CD4-positive, alpha-beta T cell treated with Interleukin-1 beta for 1 hour (primary cell): ENCODE measurements around the gene VAMP2.

Experiments
- DNase-seq, 2 donors: peaks; one replicate each; pipeline ENCODE4 v3.0.0-alpha.2; 2020 to 2022

The VAMP2 gene

GRCh38 chr17:8162233-8162996 lies at the start of gene VAMP2:
TSS of gene VAMP2 (minus strand) at chr17:8162948. CDS start at chr17:8162879, 69 bp downstream.
- peak; percentile 86 for DNase-seq

GRCh38 chr17:8210761-8211458 lies 48.2 kb upstream of the VAMP2 start:
- DNase-seq: no peak

GRCh38 chr17:8209907-8210760 lies 47.4 kb upstream of the VAMP2 start, which contains the start of gene AURKB:
TSS of gene AURKB (minus strand) at chr17:8210575. CDS start at chr17:8210224, 351 bp downstream.
- DNase-seq: peak; percentile 95 to 96

- DNase-seq: no peak
These were observed 43.8 kb upstream of the VAMP2 start for GRCh38 chr17:8206536-8206935.

GRCh38 chr17:8204761-8205555 lies 42.2 kb upstream of the VAMP2 start:
- no peak for DNase-seq

GRCh38 chr17:8192070-8192815 lies 29.5 kb upstream of the VAMP2 start:
- DNase-seq: peak; percentile 77 to 81

GRCh38 chr17:8190506-8190905 lies 27.8 kb upstream of the VAMP2 start:
- DNase-seq: no peak

- DNase-seq: peak; percentile 97 to 98
These were observed 27.1 kb upstream of the VAMP2 start, which contains the start of gene BORCS6 for GRCh38 chr17:8189711-8190477. TSS of gene BORCS6 (minus strand) at chr17:8190180. CDS start at chr17:8190140, 40 bp downstream.

- DNase-seq: peak; percentile 26 to 30
These were observed 26.4 kb upstream of the VAMP2 start for GRCh38 chr17:8189041-8189710.

- DNase-seq: peak in 1 of 2 donors; percentile 9
These were observed 25.6 kb upstream of the VAMP2 start for GRCh38 chr17:8188263-8188839.

GRCh38 chr17:8187517-8188262 lies 24.9 kb upstream of the VAMP2 start:
- DNase-seq: peak; percentile 86 to 92

- DNase-seq: peak; percentile 93 to 94
These were observed 24.2 kb upstream of the VAMP2 start for GRCh38 chr17:8186787-8187516.

- DNase-seq: no peak
These were observed 23.7 kb upstream of the VAMP2 start for GRCh38 chr17:8186446-8186786.

GRCh38 chr17:8185582-8186445 lies 23.1 kb upstream of the VAMP2 start:
- peak; percentile 90 to 93 for DNase-seq

- no peak for DNase-seq
These were observed 14.4 kb upstream of the VAMP2 start for GRCh38 chr17:8176998-8177731.

- DNase-seq: peak; percentile 89 to 90
These were observed 13.6 kb upstream of the VAMP2 start, which contains the start of gene TMEM107 for GRCh38 chr17:8176197-8176940. TSS of gene TMEM107 (minus strand) at chr17:8176380. CDS start at chr17:8176286, 94 bp downstream.
